ENCODE measurements around the gene DNM2. TPM values are rescaled to one million over a fixed set of nuclear protein-coding genes. Genes with fewer than 3 reads are reported as not detected.
"Not testable (repeated sequence)": the region's sequence is repeated elsewhere in the genome, so short reads cannot be mapped to it uniquely, and the experiment has no call there.

The DNM2 gene
- total RNA-seq, 3 donors from 2014 or later: 318 to 602 (median 562) TPM

- no peaks in the 10 kb centered on the region for H3K36me3 ChIP-seq (ENCODE audit: low read depth)
- DNase-seq (no peak), ATAC-seq (no peak)
- no peak for TF ChIP-seq CTCF (IDR thresholded peaks at IDR 0.05)
- H3K9me3 ChIP-seq: no peaks in the 10 kb centered on the region
- intact Hi-C loops (cut with DNase I, micrococcal nuclease): no loop called here
- H3K4me3 ChIP-seq: no peak overlapping the region
- H3K4me1 ChIP-seq (ENCODE audit: low read depth): no peaks in the 10 kb centered on the region
Observed at GRCh38 chr19:10850631-10851030, 132.8 kb downstream of the DNM2 start.

GRCh38 chr19:10852098-10852800, 134.4 kb downstream of the DNM2 start:
- no peak for TF ChIP-seq CTCF (IDR thresholded peaks at IDR 0.05)
- Histone ChIP-seq H3K36me3 (ENCODE audit: low read depth) (no peaks in the 10 kb centered on the region), H3K9me3 (no peaks in the 10 kb centered on the region), H3K4me3 (no peak overlapping the region), H3K4me1 (ENCODE audit: low read depth) (no peaks in the 10 kb centered on the region)
- DNase-seq: no peak
- intact Hi-C loops (cut with DNase I, micrococcal nuclease): no loop called here
- ATAC-seq: no peak

- Histone ChIP-seq H3K36me3 (ENCODE audit: low read depth) (no peaks in the 10 kb centered on the region), H3K4me3 (no peak overlapping the region), H3K4me1 (ENCODE audit: low read depth) (no peaks in the 10 kb centered on the region), H3K9me3 (no peaks in the 10 kb centered on the region)
- no peak for TF ChIP-seq CTCF (IDR thresholded peaks at IDR 0.05)
- ATAC-seq (no peak), DNase-seq (no peak)
- intact Hi-C loops (cut with DNase I, micrococcal nuclease): no loop called here
Observed at GRCh38 chr19:10852941-10853340, 135.1 kb downstream of the DNM2 start.

- no peaks in the 10 kb centered on the region for H3K9me3 ChIP-seq
- no peaks in the 10 kb centered on the region for H3K4me1 ChIP-seq (ENCODE audit: low read depth)
- TF ChIP-seq CTCF (IDR thresholded peaks at IDR 0.05): no peak
- no peaks in the 10 kb centered on the region for H3K36me3 ChIP-seq (ENCODE audit: low read depth)
- H3K4me3 ChIP-seq: no peak overlapping the region
- DNase-seq (no peak), ATAC-seq (peak; percentile 59)
- intact Hi-C loops (cut with DNase I, micrococcal nuclease): no loop called here
Observed at GRCh38 chr19:10854350-10855089, 136.6 kb downstream of the DNM2 start.

- no peak overlapping the region for H3K4me3 ChIP-seq
- no peak for TF ChIP-seq CTCF (IDR thresholded peaks at IDR 0.05)
- ATAC-seq: peak; percentile 76
- no peaks in the 10 kb centered on the region for H3K36me3 ChIP-seq (ENCODE audit: low read depth)
- peak in 1 of 3 donors; percentile 49 for DNase-seq
- H3K9me3 ChIP-seq: no peaks in the 10 kb centered on the region
- intact Hi-C loops (cut with DNase I, micrococcal nuclease): no loop called here
- no peaks in the 10 kb centered on the region for H3K4me1 ChIP-seq (ENCODE audit: low read depth)
Observed at GRCh38 chr19:10855879-10856522, 138.1 kb downstream of the DNM2 start.

- H3K4me1 ChIP-seq (ENCODE audit: low read depth); H3K36me3 ChIP-seq (ENCODE audit: low read depth); H3K4me3 ChIP-seq; H3K9me3 ChIP-seq; intact Hi-C loops (cut with DNase I, micrococcal nuclease); ATAC-seq; DNase-seq: not testable (repeated sequence)
Observed at GRCh38 chr19:10856899-10857298, 139.0 kb downstream of the DNM2 start.

Data from mucosa of descending colon (tissue), 3 donors.